Adrenal gland (tissue), 12 donors: ENCODE results near the gene PRG2. TPM values are rescaled to one million over a fixed set of nuclear protein-coding genes. Genes with fewer than 3 reads are reported as not detected.

Experiments
- polyA plus RNA-seq, 3 donors: library from polyadenylated mRNA; stranded (reverse); fragments of 200-250 nt in 2 of 3; fragments of 350-450 nt in 1 of 3; fragmentation: Illumina TruSeq in 1 of 3; extraction: RNeasy Lipid Tissue Mini Kit (QIAGEN cat#74804) in 1 of 3; gene quantifications; one replicate each; pipeline ENCODE4 v1.2.3, GENCODE V29; 2013 to 2014
- total RNA-seq, 9 donors: library from RNA; depleted of rRNA in 4 of 9; stranded (reverse); fragments of >200 nt in 4 of 9; fragments of 120-200 nt in 1 of 9; fragmentation: NEBNext Ultra II Directional in 1 of 9; extraction: Animal tissue kit (Norgen Biotek cat#: 25700) in 1 of 9; gene quantifications; one replicate each; pipeline versions ENCODE4 v1.1.0 to v1.2.4, GENCODE V29; 2013 to 2023
- donor health status: healthy with polysubstance abuse.
- donor health status: Bipolar disorder and iron deficiency.
- donor health status: DM: yes; HTN: yes; CAD: no.
- donor health status: DM: no; HTN: no; CAD: no.
- donor health status: DM: no; HTN: no; CAD: no.
- donor health status: DM: yes; HTN: yes; CAD: no.

The PRG2 gene
- total and polyA plus RNA-seq, 12 donors = 0.24 to 0.97 (median 0.27) TPM; not detected in 8

Other genes starting within 250 kb of the PRG2 start
- 1 to 10 TPM in 1 of 9 donors, under 1 TPM in 7, not detected in 1; 0.25 to 1.1 (median 0.57) TPM for gene LRRC55, start 208.7 kb downstream of the PRG2 start, total RNA-seq
- under 1 TPM; 0.08 to 0.59 (median 0.17) TPM for gene LRRC55, start 208.7 kb downstream of the PRG2 start, polyA plus RNA-seq
- 10 to 100 TPM in 3 of 9 donors, 1 to 10 TPM in 6; 3.4 to 30.1 (median 6.9) TPM for gene APLNR, start 153.4 kb downstream of the PRG2 start, total RNA-seq
- 1 to 10 TPM; 1.1 to 2.5 (median 2.1) TPM for gene APLNR, start 153.4 kb downstream of the PRG2 start, polyA plus RNA-seq
- gene TNKS1BP1, start 65.7 kb downstream of the PRG2 start, total RNA-seq = 100 to 1,000 TPM in 7 of 9 donors, 10 to 100 TPM in 2; 24.5 to 203 (median 136) TPM
- 100 to 1,000 TPM; 113 to 338 (median 209) TPM for gene TNKS1BP1, start 65.7 kb downstream of the PRG2 start, polyA plus RNA-seq
- 10 to 100 TPM; 37.4 to 68.3 (median 59.0) TPM for gene SSRP1, start 54.8 kb downstream of the PRG2 start, total RNA-seq
- gene SSRP1, start 54.8 kb downstream of the PRG2 start, polyA plus RNA-seq = 100 to 1,000 TPM in 1 of 3 donors, 10 to 100 TPM in 2; 25.3 to 106 (median 31.0) TPM
- gene P2RX3, start 52.3 kb downstream of the PRG2 start, total RNA-seq = 1 to 10 TPM in 4 of 9 donors, under 1 TPM in 4, not detected in 1; 0.11 to 2.5 (median 0.97) TPM
- gene P2RX3, start 52.3 kb downstream of the PRG2 start, polyA plus RNA-seq = under 1 TPM in 2 of 3 donors, not detected in 1; 0.13 to 0.66 TPM
- not detected for gene PRG3, start 9.5 kb downstream of the PRG2 start, total RNA-seq
- not detected for gene PRG3, start 9.5 kb downstream of the PRG2 start, polyA plus RNA-seq
- 10 to 100 TPM; 14.0 to 72.7 (median 31.4) TPM for gene SLC43A3, start 36.5 kb upstream of the PRG2 start, total RNA-seq
- gene SLC43A3, start 36.5 kb upstream of the PRG2 start, polyA plus RNA-seq = 10 to 100 TPM; 20.7 to 36.1 (median 23.2) TPM
- 1 to 10 TPM in 3 of 9 donors, under 1 TPM in 4, not detected in 2; 0.24 to 2.1 (median 0.71) TPM for gene RTN4RL2, start 69.9 kb upstream of the PRG2 start, total RNA-seq
- 1 to 10 TPM in 1 of 3 donors, under 1 TPM in 1, not detected in 1; 0.56 to 1.0 TPM for gene RTN4RL2, start 69.9 kb upstream of the PRG2 start, polyA plus RNA-seq
- 10 to 100 TPM in 7 of 9 donors, 1 to 10 TPM in 2; 4.2 to 32.3 (median 25.1) TPM for gene SLC43A1, start 125.1 kb upstream of the PRG2 start, total RNA-seq
- 10 to 100 TPM in 2 of 3 donors, 1 to 10 TPM in 1; 3.8 to 24.8 (median 14.8) TPM for gene SLC43A1, start 125.1 kb upstream of the PRG2 start, polyA plus RNA-seq
- 10 to 100 TPM; 35.6 to 89.0 (median 54.0) TPM for gene TIMM10, start 140.1 kb upstream of the PRG2 start, total RNA-seq
- gene TIMM10, start 140.1 kb upstream of the PRG2 start, polyA plus RNA-seq = 10 to 100 TPM; 23.9 to 72.5 (median 48.8) TPM
- under 1 TPM in 1 of 9 donors, not detected in 8; 0.30 TPM for gene SMTNL1, start 146.9 kb upstream of the PRG2 start, total RNA-seq
- not detected for gene SMTNL1, start 146.9 kb upstream of the PRG2 start, polyA plus RNA-seq
- gene UBE2L6, start 177.0 kb upstream of the PRG2 start, total RNA-seq = 100 to 1,000 TPM in 2 of 9 donors, 10 to 100 TPM in 7; 34.4 to 108 (median 82.8) TPM
- gene UBE2L6, start 177.0 kb upstream of the PRG2 start, polyA plus RNA-seq = 10 to 100 TPM; 38.0 to 89.4 (median 38.2) TPM
- 100 to 1,000 TPM in 7 of 9 donors, 10 to 100 TPM in 1, 1 to 10 TPM in 1; 7.0 to 423 (median 140) TPM for gene SERPING1, start 207.0 kb upstream of the PRG2 start, total RNA-seq
- gene SERPING1, start 207.0 kb upstream of the PRG2 start, polyA plus RNA-seq = 100 to 1,000 TPM; 157 to 353 (median 220) TPM